Measurements from ENCODE around the gene YTHDC2.
A peak's percentile ranks its signal among the peaks of the same experiment; 100 is the strongest.

YTHDC2 gene

GRCh38 chr5:113487781-113488644 is 25.5 kb upstream of the YTHDC2 start, which contains the start of gene MCC:
TSS of gene MCC (minus strand) at chr5:113488453.
- Mint-ChIP-seq H3K27me3 (ENCODE audit: low read depth) (peaks cover 30% of the 10 kb centered on the region), H3K36me3 (ENCODE audit: low read depth) (no peaks in the 10 kb centered on the region)
- TF ChIP-seq, protein P1, sequence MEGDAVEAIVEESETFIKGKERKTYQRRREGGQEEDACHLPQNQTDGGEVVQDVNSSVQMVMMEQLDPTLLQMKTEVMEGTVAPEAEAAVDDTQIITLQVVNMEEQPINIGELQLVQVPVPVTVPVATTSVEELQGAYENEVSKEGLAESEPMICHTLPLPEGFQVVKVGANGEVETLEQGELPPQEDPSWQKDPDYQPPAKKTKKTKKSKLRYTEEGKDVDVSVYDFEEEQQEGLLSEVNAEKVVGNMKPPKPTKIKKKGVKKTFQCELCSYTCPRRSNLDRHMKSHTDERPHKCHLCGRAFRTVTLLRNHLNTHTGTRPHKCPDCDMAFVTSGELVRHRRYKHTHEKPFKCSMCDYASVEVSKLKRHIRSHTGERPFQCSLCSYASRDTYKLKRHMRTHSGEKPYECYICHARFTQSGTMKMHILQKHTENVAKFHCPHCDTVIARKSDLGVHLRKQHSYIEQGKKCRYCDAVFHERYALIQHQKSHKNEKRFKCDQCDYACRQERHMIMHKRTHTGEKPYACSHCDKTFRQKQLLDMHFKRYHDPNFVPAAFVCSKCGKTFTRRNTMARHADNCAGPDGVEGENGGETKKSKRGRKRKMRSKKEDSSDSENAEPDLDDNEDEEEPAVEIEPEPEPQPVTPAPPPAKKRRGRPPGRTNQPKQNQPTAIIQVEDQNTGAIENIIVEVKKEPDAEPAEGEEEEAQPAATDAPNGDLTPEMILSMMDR (IDR thresholded peaks at IDR 0.05; ENCODE audit: unreplicated experiment in 3 of 3) = no peak

GRCh38 chr5:113488645-113489184 is 24.8 kb upstream of the YTHDC2 start:
- H3K36me3 Mint-ChIP-seq (ENCODE audit: low read depth) = no peaks in the 10 kb centered on the region
- peaks cover 30% of the 10 kb centered on the region for H3K27me3 Mint-ChIP-seq (ENCODE audit: low read depth)
- H3K4me1 Mint-ChIP-seq = peaks cover 6% of the 10 kb centered on the region
- TF ChIP-seq, protein P1 (IDR thresholded peaks at IDR 0.05; ENCODE audit: unreplicated experiment in 3 of 3) = no peak
- peak overlapping the region; percentile 75 to 88 (median 87) for H3K27ac Mint-ChIP-seq
- H3K9me3 Mint-ChIP-seq = peaks cover 34% of the 10 kb centered on the region
- peak overlapping the region; percentile 91 to 98 (median 91) for H3K4me3 Mint-ChIP-seq

More at GRCh38 chr5:113487781-113488644, 25.5 kb upstream of the YTHDC2 start, which contains the start of gene MCC:
- Mint-ChIP-seq H3K9me3 (peaks cover 36% of the 10 kb centered on the region), H3K4me3 (peak within 1 kb of the TSS; percentile 91 to 98 (median 91)), H3K27ac (peak within 1 kb of the TSS; percentile 75 to 93 (median 87)), H3K4me1 (peaks cover 6% of the 10 kb centered on the region)

DNA sequence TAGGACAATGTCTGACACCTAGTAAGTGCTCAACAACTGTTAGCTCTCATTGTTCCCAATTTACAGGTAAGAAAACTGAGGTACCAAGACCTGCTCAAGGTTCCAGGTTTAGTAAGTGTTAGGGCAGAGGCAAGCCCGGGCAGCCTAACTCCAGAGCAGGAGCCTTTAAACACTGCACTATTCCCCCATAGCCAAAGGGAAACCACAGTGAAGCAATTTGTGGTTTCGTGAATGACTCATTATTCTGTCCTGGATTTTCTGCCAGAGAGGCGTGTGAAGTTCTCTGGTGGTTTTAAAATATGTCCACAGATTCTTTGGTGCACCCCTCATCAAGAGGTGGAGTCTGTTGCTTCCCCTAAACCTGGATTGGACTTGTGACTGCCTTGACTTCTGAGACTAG is 24.2 kb upstream of the YTHDC2 start:
- Mint-ChIP-seq H3K36me3 (ENCODE audit: low read depth) (no peaks in the 10 kb centered on the region), H3K4me1 (peaks cover 6% of the 10 kb centered on the region), H3K9me3 (peaks cover 32% of the 10 kb centered on the region), H3K27me3 (ENCODE audit: low read depth) (peaks cover 30% of the 10 kb centered on the region), H3K27ac (no peak overlapping the region), H3K4me3 (peak overlapping the region; percentile 91 to 98 (median 91))
- TF ChIP-seq, protein P1 (IDR thresholded peaks at IDR 0.05; ENCODE audit: unreplicated experiment in 3 of 3) = no peak

DNA sequence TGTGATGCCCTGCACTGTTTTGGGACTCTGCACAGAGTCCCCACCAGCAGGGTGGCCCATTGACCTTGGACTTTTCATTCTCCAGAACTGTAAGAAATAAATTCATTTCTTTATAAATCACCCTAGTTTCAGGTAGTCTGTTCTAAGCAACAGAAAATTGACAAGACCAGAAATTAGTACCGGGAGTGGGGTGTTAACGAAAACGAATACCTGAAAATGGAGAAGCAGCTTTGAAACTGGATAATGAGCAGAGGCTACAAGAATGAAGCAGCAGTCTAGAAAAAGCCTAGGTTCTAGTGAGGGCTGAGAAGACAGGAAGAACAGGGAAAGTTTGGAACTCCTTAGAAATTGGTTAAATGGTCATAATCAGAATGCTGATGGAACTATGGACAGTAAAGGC is 23.2 kb upstream of the YTHDC2 start:
- H3K36me3 Mint-ChIP-seq (ENCODE audit: low read depth) = no peaks in the 10 kb centered on the region
- H3K27me3 Mint-ChIP-seq (ENCODE audit: low read depth) = peaks cover 30% of the 10 kb centered on the region
- TF ChIP-seq, protein P1 (IDR thresholded peaks at IDR 0.05; ENCODE audit: unreplicated experiment in 3 of 3) = no peak
- H3K27ac Mint-ChIP-seq = no peak overlapping the region
- peaks cover 28% of the 10 kb centered on the region for H3K9me3 Mint-ChIP-seq
- H3K4me1 Mint-ChIP-seq = peaks cover 6% of the 10 kb centered on the region
- peak overlapping the region in 1 of 3 experiments; percentile 34 for H3K4me3 Mint-ChIP-seq

DNA sequence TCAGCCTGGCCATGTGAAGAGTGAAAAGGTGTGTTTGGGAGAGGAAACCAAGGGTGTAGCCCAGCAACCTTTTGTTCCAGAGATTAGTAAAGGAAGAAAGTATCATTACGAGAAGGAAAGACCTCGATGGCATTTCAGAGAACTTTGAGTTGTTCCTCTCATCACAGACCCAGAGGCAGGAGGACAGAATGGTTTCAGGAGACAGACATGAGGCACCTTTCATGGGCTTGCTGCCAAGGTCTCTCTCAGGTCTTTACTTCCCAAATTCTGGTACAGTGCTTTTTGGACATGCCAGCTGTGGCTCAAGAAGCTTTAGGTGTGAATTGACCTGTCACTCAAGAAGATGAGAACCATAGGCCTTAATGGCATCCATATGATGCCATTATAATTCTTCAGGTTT is 22.5 kb upstream of the YTHDC2 start:
- peaks cover 29% of the 10 kb centered on the region for H3K27me3 Mint-ChIP-seq (ENCODE audit: low read depth)
- H3K27ac Mint-ChIP-seq = no peak overlapping the region
- H3K4me1 Mint-ChIP-seq = peaks cover 6% of the 10 kb centered on the region
- no peaks in the 10 kb centered on the region for H3K36me3 Mint-ChIP-seq (ENCODE audit: low read depth)
- H3K9me3 Mint-ChIP-seq = peaks cover 27% of the 10 kb centered on the region
- no peak overlapping the region for H3K4me3 Mint-ChIP-seq
- TF ChIP-seq, protein P1 (IDR thresholded peaks at IDR 0.05; ENCODE audit: unreplicated experiment in 3 of 3) = no peak

Data from nephron (organoid).